GM21526 (cell line): ENCODE results near the gene BRSK1.

ENCODE experiments used
- ATAC-seq: cut with Tn5 transposase; IDR thresholded peaks from one replicate; pipeline ENCODE4 v1.9.1; 2021; ENCODE audit warnings: moderate library complexity; ENCODE audit not compliant: unreplicated experiment, low FRiP score

The BRSK1 gene

GRCh38 chr19:55283548-55284377, at the start of gene BRSK1:
Gene BRSK1, plus strand, starts transcription at chr19:55283997. Its CDS starts 446 bp downstream, at chr19:55284443.
- ATAC-seq, result no peak

- ATAC-seq, result no peak
Observed at GRCh38 chr19:55238030-55238429, 45.8 kb upstream of the BRSK1 start.

- ATAC-seq, result no peak
Observed at GRCh38 chr19:55239004-55239403, 44.8 kb upstream of the BRSK1 start.

GRCh38 chr19:55240713-55241020, 43.1 kb upstream of the BRSK1 start:
- no peak for ATAC-seq

DNA sequence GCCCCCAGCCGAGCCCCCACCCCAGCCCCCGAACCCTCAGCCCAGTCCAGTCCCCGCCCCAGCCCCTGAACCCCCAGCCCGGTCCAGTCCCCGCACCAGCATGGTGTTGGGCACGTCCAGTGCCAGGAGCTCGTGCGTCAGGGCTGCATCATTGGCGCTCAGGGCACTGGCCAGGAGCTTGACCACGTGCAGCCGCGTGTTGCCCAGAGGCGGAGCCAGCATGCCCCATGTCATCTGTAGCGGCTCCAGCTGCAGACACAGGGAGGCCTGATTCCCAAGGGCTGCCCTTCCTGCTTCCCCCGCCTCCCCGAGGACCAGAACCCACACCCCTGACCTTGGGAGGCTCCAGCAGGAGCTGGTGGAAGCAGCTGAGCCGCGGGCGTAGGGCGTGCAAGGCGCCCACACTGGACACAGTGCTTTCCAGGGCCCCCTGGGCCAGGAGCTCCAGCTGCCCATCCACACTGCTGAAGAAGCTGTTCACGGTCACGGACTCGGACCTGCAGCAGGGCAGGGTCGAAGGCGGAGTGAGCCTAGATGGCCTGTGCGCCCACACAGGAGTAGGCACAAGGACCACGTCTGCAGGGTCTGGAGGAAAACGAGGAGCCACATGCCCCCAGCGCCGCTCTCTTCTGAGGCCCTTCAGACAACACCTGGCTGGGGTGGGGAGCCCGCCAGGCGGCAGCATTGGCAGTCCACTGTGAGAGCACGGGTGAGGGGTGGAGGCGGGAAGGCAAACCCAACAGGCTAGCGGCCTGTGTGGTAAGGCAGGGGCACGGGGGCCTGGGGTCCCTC, 42.5 kb upstream of the BRSK1 start:
- ATAC-seq, result no peak

DNA sequence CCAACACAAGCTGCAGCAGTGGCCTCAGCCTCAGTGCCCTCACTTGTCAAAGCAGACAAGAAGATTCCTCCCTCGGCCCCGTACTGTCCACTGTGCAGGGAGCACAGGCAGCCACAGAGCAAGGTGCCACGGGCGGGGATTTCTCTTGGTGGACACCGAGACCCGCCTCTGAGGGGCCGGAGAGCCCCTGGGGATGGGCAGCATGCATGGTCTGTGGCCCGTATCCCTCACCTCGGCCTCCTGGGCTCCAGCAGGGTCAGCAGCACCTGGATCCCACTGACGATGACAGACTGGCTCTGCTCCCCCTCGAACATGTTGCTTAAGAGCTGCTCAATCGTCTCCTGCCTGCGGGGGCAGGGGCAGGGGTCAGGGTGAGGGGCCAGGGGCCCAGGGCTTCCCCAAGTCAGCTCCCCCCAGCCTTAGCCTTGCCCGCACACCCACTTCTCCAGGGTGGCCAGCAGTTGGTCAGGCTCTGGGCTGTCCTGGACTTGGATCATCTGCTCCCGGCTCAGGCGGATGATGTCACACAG, 41.8 kb upstream of the BRSK1 start:
- no peak for ATAC-seq

DNA sequence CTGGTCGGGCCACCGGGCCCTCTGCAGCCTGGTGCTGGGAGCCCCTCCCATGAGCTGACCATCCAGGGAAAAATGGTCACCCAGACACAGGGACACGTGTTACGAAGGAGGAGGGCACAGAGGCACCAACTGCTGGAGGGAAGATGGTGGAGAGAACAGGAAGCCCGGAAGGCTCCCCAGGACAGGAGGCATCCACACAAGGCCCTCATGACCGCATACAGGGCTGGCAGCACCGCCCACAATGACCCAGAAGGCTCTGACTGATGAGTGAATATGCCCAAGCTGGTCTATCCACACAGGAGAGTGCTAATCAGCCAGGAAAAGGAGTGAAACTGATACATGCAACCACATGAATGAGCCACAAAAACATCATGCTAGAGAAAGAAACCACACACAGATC, 41.3 kb upstream of the BRSK1 start:
- no peak for ATAC-seq

DNA sequence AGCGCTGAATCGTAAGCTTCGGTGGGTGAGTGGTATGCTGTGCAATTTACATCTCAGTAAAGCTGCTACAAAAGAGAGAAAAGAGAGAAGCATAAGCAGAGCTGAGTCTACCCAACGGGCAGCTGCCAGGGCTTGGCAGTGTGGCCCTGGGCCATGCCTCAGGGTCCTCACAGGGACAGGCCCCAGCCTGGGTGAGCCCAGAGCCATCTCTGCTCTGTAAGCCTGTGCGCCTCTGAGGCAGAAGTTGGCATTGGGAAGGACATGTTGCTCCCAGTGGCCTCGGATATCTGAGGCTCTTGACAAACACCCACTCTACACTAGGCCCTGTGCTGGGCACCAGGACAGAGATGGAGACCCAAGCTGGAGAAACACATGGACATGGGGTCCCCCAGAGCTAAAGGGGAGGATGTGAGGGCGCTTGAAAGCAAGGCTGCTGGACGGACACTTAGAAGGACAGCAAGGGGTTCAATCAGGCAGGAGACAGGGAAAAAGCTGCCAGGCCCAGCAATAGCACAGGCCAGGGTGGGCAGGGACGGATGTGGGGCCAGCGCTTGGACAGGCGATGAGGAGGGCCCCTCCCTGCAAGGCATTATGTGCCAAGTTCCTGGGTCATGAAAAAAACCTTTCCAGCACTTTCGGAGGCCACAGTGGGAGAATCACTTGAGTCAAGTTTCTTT, 39.7 kb upstream of the BRSK1 start:
- ATAC-seq, result no peak

DNA sequence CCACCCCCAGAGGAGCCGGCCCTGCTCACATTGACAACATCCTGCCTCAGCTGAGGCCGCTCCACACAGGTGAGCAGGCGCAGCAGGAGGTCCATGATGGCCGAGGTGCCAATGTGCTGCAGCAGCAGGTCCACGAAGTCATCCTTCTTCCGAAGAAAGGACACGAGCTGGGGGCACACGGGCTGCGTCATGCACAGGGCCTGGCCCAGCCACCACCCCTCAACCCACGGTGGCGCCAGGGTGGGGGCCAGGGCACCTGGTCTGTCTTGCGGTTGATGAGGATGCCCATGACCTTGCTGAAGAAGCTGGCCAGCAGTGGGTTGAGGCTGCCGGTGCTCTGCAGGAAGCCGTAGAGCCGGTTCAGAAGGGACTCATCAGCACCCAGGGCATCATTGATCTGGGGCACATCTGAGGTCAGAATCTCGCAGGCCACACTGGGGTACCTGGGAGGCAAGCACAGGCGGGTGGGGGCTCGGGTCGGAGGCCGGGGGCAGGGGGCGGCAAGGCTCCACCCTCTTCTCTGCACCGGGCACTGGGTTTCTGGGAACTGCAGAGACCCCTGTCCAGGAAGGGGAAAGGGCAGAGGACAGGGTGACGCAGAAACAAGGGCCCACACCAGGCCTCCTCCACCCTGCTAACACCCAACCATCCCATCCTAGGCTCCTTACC, 38.4 kb upstream of the BRSK1 start:
- no peak for ATAC-seq

GRCh38 chr19:55246462-55247451, 37.0 kb upstream of the BRSK1 start:
- ATAC-seq, result no peak

- ATAC-seq, result no peak
Observed at GRCh38 chr19:55247621-55248099, 36.1 kb upstream of the BRSK1 start.

DNA sequence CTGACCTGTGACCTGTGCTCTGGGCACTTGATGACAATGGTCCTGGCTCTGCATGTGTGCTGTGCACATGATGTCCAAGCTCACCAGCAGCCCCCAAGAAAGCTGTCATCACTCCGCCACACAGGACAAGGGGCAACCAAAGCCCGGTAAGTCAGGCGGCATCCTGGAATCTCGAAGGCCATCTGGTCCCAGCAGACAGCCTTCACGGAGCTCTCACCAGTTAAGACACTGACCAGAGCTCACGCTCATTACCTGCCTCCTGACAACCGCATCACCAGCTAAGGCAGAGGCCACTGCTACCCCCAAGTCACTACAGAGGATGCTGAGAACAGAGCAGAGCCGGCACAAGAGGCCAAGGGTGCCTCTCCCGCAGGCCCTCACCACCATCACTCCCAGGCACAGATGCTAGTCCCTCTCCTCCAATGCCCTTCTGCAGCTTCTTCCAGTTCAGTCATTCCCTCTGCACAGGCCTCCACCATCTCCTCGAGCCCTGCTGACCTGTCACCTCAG, 35.6 kb upstream of the BRSK1 start:
- no peak for ATAC-seq

- no peak for ATAC-seq
Observed at GRCh38 chr19:55248704-55249103, 35.1 kb upstream of the BRSK1 start.

GRCh38 chr19:55249841-55250240, 34.0 kb upstream of the BRSK1 start:
- no peak for ATAC-seq

DNA sequence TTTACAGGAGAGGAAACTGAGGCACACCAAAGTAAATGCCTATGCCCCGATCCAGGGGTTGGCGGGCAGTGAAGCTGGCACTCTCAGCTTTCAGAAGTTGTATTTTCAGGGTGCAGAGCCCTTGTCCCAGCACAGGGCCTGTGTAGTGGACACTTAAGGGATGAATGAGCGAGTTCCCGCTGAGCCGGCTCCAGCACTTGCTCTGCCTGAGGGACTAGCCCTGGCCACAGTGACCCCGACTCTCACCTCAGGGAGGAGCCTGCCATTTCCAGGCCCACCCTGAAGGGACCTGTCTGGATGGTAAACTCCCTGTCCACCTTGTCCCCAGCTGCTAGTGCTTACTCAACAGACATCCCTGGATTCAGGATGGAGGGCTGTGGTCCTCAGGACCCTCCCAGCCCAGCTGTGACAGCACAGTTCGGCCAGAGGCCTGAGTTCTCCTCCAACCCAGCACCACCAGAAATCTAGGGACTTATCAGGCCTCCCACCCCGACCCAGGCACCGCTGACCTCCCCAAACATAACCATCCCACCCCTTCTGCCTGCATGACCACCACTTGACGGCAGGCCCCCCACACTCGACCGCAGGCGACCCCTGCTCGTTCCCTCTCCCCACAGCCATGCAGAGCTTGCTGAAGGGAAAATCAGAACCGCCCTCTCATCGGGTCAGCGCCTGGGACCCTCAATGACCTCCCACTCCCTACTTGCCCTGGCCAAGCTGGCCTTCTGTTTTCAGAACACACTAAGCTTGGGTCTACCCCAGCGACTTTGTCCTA, 33.3 kb upstream of the BRSK1 start:
- no peak for ATAC-seq

DNA sequence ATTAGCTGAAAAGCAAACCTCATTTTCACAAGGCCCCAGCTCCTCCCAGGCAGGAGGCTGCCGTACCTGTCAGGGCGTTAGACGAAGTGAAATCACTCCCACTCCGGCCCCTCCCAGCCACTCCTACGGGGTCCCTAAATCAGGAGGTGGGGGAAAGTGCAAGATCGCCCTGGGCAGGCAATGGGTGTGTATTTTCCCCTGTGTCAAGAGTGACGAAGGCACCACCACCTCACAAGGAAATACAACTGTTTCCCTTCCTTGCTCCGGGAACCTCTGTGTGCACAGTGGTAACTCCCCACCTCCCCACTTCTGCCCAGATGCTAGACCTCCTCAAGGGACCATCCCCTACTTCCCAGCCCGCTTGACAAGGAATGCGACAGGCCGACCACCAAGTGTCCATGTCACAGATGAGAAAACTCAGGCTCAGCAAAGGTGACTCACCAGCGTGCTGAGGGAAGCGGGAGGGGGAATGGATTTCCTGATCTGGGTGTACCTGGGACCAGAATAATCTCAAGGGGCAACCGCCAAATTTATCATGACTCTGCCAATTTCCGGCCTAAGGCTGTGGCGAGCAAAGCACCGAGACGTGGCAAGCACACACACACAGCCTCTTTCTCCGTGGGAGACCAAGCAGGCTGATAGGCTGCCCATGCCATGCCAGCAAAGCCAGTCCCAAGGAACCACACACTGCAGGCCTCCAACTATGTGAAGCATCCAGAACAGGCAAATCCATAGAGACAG, 32.3 kb upstream of the BRSK1 start:
- no peak for ATAC-seq

DNA sequence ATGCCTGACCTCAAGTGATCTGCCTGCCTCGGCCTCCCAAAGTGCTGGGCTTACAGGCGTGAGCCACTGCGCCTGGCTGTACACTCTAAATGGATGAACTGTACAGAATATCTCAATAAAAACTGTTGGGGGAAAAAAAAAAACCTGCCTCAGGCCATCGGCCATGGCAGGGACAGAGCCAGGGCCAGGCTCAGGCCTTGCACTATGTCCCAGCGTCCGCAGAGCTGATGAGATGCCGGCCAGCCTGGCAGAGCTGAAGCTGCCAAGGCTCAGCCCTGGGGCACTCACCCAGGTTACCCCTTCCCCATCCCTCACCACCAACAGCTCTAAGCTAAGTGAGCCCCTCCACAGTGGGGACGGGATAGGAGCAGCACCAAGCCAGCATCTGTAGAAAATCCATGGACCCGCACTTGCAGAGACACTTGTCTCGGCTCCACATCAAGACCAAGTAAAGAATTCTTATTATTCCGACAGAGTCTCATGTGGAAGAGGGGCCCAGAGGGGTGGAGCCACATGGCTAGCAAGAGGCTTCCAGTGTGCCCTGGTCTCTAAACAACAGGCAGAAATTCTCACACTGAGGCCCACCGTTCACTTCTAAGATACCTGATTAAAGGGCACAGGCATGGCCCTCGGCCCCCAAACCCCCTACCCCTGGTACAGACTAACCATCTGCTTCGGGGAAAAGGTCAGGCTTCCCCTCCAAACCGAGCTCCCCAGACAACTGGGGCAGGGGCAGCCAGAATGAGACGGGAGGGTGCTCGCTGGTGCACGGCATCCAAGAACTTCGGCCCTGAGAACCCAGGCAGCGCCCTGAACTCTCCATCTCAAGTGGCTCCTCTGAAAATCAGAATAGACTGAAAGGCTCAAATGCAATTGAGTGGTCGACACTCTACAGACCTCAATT, 30.8 kb upstream of the BRSK1 start:
- no peak for ATAC-seq
